Stimulated activated CD4-positive, alpha-beta T cell treated with anti-CD3 and anti-CD28 coated beads, Interleukin-2, amount 100 ng/mL, for 4 hours (primary cell): Measurements from ENCODE around the gene CHN1.

Experiments used
- DNase-seq: peaks from one replicate; pipeline ENCODE4 v3.0.0-alpha.2; 2020; ENCODE audit warnings: low read depth

CHN1 gene

DNA sequence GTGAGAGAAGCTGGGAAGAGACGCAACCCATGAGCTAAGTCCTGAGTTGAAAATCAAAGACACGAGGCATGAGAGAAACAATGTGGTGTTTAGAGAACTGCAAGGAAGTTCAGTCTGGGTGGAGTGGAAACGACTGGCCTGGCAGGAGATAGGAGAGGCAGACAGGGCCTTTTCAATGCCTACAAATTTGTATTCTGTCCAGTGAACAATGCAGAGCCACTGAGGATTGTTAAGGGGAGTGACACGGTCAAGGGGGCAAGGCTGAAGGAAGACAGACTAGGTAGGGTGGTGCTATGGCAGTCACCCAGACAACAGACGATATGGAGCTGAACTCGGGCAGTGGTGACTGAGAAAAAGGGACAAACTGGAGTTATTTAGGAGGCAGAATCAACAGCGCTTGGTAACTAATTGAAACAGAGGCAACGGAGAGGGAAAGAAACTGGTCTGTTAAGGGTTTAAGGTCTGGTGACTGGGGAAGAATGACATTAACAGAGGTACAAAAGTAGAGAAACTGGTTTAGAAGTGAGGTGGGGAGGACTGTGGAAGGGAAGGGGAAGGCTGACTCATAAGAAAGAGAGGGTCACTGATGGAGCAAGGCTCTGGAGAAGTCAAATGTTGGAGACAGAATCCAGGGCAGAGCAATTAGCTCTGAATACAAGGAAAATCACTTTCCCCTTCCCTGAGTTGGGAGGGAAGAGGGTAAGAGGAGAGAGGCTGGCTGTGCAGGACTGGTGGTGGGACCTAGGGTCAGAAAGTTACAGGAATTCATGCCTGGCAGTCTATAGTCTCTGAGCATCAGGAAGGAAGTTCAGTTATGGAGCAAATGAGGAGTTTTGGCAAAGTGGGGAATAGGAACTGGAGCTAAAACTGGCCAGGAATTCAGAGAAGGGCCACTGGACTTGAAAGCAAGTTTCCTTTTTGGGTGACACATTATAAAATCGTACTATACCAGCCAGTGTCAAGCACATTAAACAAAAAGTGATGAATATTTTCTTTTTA, 177.5 kb downstream of the CHN1 start:
- no peak for DNase-seq

DNA sequence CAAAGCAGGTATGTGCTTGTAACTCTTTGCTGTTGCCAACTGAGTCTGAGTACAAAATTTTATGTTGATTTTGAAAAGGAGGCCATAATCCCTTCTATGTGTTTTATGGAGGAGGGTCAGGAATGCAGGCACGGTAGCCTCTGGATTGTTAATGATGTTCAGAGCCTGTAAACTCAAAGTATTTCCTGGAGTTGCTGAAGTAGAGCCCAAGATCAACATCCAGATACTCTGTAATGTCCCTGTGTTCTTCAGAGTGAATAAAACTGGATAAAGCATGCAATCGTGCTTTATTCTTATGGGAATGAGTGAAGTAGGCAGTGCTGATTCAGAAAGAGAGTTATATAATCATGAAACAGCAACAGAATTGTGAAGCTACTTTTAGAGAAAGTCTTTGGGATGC, 179.1 kb downstream of the CHN1 start:
- no peak for DNase-seq

DNA sequence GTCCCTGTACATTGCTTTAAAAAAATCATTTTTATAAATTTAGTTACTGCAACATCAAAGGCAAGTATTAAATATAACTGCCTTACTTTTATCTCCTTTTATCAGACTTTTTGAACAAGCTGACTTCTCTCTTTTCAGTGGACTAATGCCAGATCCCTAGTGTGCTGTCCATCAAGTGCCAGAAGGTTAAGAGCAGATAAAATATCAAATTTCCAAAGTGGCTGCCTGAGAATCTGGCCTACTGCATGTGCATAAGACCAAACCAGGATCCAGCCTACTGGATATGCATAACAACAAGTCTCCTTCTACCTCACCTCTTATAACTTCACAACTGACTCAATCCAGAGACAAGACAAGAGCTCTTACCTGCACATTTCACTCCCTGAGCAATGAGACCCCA, 181.1 kb downstream of the CHN1 start:
- no peak for DNase-seq

DNA sequence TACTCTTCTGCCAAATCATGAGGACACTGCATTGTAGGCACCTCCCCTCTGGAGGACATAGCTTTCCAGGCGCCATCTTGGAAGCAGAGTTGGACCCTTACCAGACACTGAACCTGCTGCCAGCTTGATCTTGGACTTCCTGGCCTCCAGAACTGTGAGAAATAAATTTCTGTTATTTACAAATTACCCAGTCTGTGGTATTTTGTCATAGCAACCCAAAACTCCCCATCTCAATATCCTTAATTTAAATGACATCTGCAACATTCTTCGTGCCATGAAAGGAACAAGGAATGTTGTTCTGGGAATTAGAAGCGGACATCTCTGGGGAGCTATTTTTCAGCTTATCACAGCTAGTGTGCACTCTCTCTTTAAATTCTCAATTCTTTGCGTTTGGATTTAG, 183.6 kb downstream of the CHN1 start:
- DNase-seq, result no peak

DNA sequence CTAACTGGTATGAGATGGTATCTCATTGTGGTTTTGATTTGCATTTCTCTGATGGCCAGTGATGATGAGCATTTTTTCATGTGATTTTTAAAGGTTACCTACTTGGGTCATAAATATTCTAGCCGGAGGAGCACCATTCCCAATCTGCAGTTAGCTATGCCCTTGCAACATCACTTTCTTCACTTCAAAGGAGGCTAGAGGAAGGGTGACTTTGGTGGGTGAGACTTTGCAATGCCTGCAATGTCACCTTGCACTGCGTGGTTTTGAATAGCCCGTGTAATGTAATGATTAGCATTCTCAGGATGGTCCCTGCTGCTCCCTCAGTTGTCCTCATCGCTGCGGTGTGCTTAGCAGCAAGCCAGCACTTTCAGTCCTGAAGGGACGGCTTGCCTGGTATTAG, 184.8 kb downstream of the CHN1 start:
- DNase-seq, result no peak

DNA sequence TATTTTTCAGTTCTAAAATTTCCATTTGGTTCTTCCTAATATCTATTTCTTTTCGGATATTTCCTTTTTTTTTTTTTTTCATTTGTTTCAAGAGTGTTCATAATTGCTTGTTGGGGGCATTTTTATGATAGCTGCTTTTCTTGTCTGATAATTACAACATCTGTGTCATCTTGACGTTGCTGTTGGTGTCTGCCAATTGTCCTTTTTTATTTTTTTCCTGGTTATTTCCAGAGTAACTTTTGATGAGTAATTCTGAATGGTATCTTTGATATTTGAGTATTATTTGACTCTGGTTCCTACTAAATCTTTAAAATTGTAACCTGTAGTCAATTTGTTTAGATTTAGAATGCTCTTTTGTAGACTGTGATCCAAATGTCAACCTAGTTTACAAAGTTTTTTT, 189.7 kb downstream of the CHN1 start:
- DNase-seq, result no peak

DNA sequence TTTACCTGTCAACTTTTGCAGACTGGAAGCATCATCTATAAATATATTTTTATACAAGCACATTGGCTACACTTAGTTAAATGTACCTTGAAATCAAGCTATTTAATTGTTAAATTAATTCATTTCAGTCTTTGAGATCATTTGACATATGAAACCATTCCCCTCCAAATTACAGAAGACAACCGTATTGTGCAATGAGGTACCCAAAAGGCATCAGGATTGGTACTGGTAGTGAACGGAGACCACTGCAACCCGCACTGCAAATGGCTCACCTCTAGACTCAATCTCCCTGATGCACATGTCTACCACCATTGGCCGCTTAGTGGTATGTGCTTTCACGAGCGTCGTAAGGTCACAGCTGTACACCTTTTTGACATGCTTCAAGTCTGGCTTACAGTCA, 193.1 kb downstream of the CHN1 start:
- DNase-seq, result no peak

DNA sequence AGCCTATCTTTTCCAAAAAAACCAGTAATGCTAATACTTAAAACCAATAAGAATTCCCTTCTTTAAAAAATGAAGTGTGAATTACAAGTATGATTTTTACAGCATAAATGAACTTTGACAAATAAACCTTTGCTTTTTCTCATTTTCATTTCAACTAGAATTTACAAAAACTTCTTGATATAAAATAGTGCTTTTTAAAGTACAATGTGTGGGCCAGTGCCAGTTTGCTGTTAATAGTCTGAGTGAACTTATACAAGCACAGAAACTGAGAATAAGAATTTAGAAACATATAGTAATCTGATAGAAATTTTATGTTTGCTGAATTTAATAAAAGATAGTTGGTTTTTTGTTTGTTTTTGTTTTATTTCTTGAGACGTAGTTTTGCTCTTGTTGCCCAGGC, 197.2 kb downstream of the CHN1 start:
- DNase-seq, result no peak

DNA sequence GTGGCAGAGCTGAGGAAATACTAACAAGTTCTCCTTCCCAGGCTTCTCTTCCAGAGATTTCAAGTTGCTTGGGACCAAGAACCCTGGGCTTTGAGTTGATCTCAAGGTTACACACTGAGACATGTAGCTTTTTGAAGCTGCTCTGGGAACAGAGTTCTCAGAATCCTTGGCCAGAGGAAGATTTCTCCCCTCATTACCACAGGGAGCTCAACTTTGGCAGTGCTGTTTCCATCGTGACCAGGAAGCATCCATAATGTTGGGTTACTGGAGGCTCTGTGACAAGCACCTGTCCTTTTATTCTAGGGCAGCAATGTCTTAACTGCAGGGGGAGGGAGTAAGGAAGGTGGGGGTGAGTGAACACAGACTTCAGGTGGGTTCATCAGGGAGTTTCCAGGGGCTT, 199.4 kb downstream of the CHN1 start:
- no peak for DNase-seq

DNA sequence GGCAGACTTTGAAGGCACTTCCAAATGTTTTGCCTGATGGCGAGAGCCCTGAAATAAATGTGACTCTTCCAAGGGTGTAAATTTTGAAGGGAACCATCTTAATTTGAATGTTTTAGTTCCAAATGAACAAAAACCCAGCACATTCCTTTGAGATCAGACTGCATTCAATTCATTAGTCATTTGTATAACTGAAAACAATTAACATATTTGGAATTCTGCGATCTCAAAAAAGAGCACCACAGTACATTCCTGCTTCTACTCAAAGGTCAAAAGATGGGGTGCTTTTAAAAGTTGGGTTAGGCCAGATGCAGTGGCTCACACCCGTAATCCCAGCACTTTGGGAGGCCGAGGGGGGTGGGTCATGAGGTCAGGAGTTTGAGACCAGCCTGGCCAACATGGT, 202.7 kb downstream of the CHN1 start:
- no peak for DNase-seq

DNA sequence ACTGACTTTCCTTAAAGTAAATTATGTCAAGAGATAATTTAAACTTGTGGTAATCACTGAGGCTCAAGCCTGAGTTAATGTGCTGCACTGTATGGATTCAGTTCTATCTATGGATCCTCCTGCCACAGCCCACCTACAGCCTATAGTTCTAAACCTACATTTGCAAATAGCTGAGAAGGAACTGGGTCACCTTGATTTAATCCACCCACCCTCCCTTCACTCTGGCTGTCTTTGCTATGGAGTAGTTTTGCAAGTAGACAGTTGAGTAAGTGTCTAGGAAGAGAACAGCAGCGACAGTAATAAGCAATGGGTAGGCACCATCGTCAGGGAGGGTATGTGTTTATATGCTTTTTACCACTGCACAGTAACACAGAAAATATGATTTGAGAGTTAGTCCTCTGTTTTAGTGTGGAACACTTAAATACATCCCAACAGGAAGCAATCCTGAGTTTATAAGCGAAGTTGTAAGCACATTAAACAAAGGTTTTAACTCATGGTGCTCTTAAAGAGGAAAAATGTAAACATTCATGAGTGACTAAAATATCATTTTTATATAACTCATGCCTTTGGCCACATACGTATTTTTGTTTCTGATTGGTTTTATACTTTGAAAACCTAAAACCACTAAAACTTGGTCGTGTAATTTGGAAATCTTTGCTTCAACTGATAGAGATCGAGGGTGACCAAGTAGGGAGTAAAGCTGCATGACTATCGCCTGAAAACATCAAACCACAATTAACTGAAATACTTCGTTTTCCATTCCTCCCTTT, 204.6 kb downstream of the CHN1 start:
- DNase-seq, result no peak

DNA sequence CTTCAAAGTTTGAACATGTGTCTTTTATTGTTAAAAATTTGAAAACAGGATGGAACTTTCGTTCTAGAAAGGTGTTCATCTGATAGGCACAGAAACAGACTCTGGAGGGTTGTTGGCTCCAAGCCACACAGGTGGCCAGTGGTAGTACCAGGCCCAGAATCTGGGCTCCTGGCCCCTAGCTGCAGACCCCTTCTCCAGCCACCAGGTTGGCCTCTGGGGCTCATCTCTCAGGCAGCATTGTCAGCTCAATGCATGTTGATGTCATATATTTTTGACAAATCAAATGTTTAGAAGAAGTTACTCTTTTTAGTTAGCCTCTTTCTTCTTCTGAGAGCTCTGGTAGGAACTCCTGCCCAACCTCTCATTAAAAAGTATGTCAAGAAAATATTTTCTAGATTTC, 206.4 kb downstream of the CHN1 start:
- DNase-seq, result no peak

DNA sequence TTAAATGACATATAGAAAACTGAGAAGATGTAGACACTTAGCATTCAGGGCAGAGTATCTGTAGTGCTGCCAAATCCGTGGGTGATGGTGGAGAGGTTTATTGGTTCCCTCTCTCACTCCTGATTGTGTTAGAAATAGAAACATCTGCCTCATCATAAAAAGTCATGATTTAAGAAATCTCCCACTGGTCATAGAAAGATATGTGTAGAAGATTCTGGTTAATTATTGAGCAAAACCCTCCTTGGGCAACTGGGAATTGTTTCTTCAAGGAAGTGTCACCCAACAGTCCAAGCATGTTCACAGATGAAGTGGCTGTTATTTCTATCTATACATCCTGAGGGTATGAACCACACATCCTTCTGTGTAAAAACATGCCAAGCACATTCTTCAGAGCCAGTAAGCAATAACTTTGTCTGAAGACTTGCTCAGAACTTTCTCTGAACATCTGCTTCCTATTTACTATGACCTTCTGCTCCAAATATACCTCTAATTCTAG, 207.4 kb downstream of the CHN1 start:
- DNase-seq, result no peak

DNA sequence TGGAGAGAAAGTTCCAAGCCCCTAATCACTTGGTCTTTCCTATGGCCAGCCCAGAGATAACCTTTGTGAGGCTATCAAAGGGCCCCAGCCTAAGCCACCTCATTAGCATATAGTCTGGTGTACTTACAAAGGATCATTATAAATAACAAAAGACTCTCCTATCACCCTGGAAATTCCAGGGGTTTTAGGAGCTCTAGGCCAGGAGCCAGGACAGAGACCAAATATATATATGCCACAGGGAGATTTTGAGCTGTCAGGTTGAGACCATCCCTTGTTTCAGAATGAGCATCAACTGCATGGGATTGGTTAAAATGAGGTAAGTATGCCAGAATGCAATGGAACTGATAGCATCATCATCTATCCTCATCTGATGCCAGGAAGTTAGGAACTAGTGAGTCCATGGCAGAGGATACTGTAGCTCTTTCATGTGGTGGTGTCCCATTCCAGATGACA, 208.8 kb downstream of the CHN1 start:
- DNase-seq, result no peak

DNA sequence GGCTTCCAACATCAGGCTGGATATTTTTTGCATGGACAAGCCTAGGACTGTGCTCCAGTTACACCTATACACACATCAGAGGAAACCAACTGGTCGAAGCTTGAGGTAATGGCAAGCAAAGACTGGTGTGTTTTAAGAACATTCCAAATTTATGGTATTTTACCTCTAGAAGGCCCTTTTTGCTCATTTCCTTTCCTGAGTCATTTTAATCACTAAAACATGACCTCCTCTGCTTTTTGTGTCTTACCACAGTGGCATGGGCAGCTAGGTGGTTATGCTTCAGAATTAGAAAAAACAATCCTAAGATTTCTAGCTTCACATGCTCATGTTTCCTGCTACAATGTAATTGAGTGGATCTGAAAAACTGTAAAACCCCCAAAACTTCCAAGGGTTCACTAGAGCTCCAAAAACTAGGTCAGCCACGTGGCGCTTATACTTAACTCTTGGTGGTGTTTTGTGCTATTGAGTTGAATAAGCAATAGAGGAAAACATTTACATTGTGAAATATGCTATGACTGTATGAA, 210.3 kb downstream of the CHN1 start:
- DNase-seq, result no peak

DNA sequence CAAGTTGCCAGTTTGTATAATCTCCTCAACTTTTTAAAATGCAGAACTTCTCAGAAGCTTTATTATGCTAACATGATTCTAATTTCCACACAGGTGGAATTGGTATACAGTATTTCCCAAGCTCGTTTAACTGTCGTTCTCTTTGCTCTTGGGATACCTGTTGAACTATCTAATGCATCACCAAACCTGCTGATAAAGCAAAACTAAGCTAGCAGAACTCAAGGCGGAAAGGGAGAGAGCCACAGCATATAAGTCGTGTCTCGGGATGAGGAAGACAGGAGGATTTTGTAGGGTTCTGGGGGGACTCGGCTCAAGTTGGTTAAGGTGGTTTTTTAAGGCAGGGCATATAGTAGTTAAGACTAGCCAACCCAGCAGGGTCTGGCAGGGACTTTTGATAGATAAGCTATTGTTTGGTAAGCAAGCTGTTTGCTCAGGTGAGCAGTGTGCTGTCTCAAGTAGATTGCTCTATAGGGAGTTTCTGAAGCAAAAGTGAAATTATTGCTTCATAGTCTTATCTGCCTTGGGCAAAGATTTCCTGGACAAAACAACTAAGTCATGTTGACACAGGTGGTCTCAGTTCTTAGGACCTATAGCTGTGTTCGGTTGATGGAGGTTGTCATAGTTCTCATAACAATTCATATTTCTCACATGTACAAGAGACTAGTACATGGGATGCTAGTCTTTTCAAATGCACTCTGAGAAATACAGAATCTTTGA, 212.7 kb downstream of the CHN1 start:
- no peak for DNase-seq

DNA sequence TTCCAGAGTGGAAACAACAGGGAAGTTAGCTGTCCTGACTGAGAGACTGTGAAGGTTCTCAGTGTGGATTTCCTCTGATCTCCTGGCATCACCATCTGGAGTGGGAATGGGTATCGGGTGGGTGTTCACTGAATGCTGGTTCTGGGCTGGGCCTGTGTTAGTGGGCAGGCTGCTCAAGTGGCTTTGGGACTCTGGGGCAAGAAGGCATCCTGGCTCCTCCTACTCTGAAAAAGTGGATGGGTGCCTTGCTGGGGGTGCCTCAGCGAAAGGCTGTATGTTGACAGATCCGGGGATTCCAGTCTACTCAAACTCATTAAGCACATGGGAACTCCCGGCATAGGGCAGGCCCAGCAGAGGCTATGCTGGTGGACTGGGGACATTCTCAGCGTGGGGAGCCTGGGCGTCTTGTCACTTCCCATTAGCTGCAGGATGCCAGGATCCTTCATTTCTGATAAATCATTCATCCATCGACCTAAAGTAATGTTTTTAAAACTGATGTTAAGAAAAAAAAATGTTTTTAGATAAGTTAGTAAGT, 213.4 kb downstream of the CHN1 start:
- DNase-seq, result no peak

DNA sequence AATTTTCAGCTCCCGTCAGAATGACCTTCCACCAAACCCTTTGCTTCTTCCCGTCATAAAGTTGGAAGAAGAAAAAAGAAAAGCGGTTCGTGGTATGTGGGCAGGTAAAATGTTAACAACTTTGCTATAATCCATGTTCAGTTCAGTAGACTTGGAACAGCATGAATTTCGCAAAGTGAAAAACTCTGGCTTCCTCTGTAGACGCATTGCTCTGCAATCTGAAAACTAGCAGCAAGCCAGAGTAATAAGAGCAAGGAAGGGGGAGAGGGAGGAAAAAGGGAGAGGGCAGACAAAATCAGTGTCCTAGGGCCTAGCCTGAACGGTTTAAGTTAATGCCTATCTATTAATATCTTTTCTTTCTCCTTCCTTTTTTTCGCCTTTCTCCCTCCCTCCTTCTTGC, 214.2 kb downstream of the CHN1 start:
- no peak for DNase-seq

DNA sequence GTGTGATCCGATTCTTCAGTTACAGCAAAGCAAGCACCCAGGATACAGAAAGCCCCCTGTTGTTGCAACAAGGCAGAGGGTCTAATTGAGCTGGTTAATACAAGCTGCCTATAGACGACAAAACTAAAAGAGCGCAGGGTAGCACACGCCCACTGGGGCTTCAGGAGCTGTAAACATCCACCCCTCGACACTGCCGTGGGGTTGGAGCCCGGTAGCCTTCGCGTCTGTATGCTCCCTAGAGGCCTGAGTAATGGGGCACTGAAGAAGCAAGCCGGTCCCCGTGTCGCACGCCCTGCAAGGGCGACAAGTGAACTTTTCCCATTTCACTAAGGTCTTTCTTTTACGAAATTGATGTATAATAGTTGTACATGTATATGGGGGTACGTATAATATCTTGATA, 216.2 kb downstream of the CHN1 start:
- no peak for DNase-seq

DNA sequence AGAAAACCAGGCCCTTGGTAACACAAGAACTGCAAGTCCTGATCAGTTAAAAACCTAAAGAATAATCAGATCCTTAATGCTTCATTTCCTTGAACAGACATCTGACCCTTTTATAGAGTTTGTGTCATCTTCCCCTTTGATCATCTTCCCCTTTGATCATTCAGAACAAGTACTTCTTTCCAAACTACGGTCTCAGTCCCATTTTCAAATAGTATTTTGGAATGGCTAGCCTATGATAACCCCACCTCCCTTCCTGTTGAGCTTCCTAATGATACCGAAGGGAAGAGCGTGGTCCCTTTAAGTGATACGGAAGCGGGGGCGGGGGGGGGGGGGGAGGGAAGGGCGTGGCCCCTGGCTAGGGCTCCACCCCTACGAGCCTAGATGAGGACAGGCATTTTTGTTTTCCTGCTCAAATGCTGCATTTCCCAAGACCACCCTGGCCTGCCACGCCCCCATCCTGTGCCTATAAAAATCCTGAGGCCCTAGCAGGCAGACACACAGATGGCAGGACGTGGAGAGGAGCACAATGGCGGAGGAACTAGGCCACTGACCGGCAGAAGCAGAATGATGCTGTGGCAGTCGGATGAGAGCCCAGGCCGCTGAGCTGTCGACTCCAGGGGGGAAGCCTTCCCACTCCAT, 216.8 kb downstream of the CHN1 start:
- no peak for DNase-seq

DNA sequence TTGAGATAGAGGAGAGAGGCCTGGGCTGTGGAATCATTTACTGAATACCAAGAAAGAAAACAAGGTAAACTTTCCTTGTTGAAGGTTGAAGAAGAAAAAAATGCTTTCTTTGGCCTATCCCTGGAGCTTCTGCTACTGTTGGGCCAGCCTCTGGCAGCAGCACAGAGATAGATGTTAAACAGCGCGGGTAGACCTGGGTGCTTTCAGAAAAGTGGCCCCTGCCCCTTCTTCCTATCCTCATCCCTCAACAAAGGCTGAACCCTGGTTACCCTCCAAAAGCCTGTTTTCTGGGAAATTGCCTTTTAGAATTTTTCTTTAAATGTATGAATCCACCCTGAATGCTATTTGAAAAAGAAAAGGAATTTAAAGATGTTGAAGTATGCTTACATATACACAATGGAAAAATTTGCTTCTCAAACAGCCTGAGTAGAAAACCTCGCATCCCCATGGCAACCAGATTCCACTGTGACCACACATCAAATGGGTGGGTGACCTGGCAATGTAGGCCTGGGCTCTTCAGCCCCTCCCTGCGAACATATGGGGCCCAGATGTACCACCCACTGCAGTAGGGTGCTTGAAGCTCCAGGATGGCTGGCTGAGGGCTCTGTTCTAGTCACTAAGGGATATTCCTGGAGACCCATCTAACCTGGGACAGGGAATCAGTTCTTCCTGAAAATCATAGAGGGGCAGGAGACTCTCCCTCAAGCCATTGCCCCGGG, 217.5 kb downstream of the CHN1 start:
- DNase-seq, result no peak
